GM18951 (cell line): ENCODE results near the gene UBAC1.

ENCODE experiments used
- POLR2A ChIP-seq: IDR thresholded peaks from 4 replicates; pipeline ENCODE4 v1.6.1; 2011; ENCODE audit warnings: mild to moderate bottlenecking; ENCODE audit not compliant: insufficient read length, insufficient read depth; ENCODE audit errors: extremely low read depth
- in situ Hi-C: fragments of 300-500 bp; cut with MboI; formaldehyde crosslinking; loops from one replicate; pipeline ENCODE4 v1.12.0; 2022; ENCODE audit warnings: low sequenced_read_pairs, mixed read lengths, inconsistent platforms; ENCODE audit not compliant: unreplicated experiment

The UBAC1 gene

GRCh38 chr9:135965124-135965756 lies 4.1 kb upstream of the UBAC1 start:
- no peak for TF ChIP-seq POLR2A
- in situ Hi-C loops: loop anchor here (10.0 kb wide), 1 partner anchor 150 kb away; the partner anchor contains the start of gene TMEM250

GRCh38 chr9:135963938-135964337 lies 2.8 kb upstream of the UBAC1 start:
- in situ Hi-C loops: loop anchor here (10.0 kb wide), 1 partner anchor 151 kb away; the partner anchor contains the start of gene TMEM250
- no peak for TF ChIP-seq POLR2A

- in situ Hi-C loops: loop anchor here (10.0 kb wide), 1 partner anchor 151 kb away; the partner anchor contains the start of gene TMEM250
These were observed 2.2 kb upstream of the UBAC1 start for GRCh38 chr9:135963338-135963737.

GRCh38 chr9:135962696-135963307 lies 1.6 kb upstream of the UBAC1 start:
- in situ Hi-C loops: loop anchor here (10.0 kb wide), 1 partner anchor 152 kb away; the partner anchor contains the start of gene TMEM250

More at GRCh38 chr9:135963338-135963737, 2.2 kb upstream of the UBAC1 start:
- no peak for TF ChIP-seq POLR2A

GRCh38 chr9:135961811-135962695 lies 880 bp upstream of the UBAC1 start:
- in situ Hi-C loops: loop anchor here (10.0 kb wide), 1 partner anchor 153 kb away; the partner anchor contains the start of gene TMEM250
- no peak for TF ChIP-seq POLR2A

More at GRCh38 chr9:135962696-135963307, 1.6 kb upstream of the UBAC1 start:
- no peak for TF ChIP-seq POLR2A

- in situ Hi-C loops: loop anchor here (10.0 kb wide), 1 partner anchor 154 kb away; the partner anchor contains the start of gene TMEM250
- TF ChIP-seq POLR2A: peak; percentile 66
These were observed 529 bp downstream of the UBAC1 start for GRCh38 chr9:135960411-135961276.

GRCh38 chr9:135959814-135960213 lies 1.4 kb downstream of the UBAC1 start:
- TF ChIP-seq POLR2A: no peak
- in situ Hi-C loops: loop anchor here (10.0 kb wide), 1 partner anchor 155 kb away; the partner anchor contains the start of gene TMEM250

GRCh38 chr9:135958485-135958884 lies 2.7 kb downstream of the UBAC1 start:
- no peak for TF ChIP-seq POLR2A

GRCh38 chr9:135957431-135957830 lies 3.7 kb downstream of the UBAC1 start:
- no peak for TF ChIP-seq POLR2A
- in situ Hi-C loops: no loop called here

More at GRCh38 chr9:135958485-135958884, 2.7 kb downstream of the UBAC1 start:
- in situ Hi-C loops: no loop called here

GRCh38 chr9:135956802-135957174 lies 4.4 kb downstream of the UBAC1 start:
- TF ChIP-seq POLR2A: no peak
- in situ Hi-C loops: no loop called here

- TF ChIP-seq POLR2A: no peak
- in situ Hi-C loops: no loop called here
These were observed 5.0 kb downstream of the UBAC1 start for GRCh38 chr9:135955934-135956801.
